HG03196 (cell line): Measurements from ENCODE around the gene GABBR1.

Source experiments
- ATAC-seq: cut with Tn5 transposase; IDR thresholded peaks from one replicate; pipeline ENCODE4 v1.9.1; 2021; ENCODE audit not compliant: unreplicated experiment

Gene GABBR1

GRCh38 chr6:29577544-29577943, 55.4 kb downstream of the GABBR1 start:
- ATAC-seq: no peak

- ATAC-seq: no peak
Observed at GRCh38 chr6:29576056-29576455, 56.9 kb downstream of the GABBR1 start.

- ATAC-seq: no peak
Observed at GRCh38 chr6:29567991-29568390, 65.0 kb downstream of the GABBR1 start.

GRCh38 chr6:29567541-29567940, 65.4 kb downstream of the GABBR1 start:
- ATAC-seq: no peak

- no peak for ATAC-seq
Observed at GRCh38 chr6:29566856-29567255, 66.1 kb downstream of the GABBR1 start.

GRCh38 chr6:29564875-29565274, 68.1 kb downstream of the GABBR1 start:
- ATAC-seq: no peak

GRCh38 chr6:29563435-29563965, 69.5 kb downstream of the GABBR1 start:
- no peak for ATAC-seq

GRCh38 chr6:29561606-29562181, 71.3 kb downstream of the GABBR1 start:
- ATAC-seq: no peak

GRCh38 chr6:29561091-29561490, 71.9 kb downstream of the GABBR1 start:
- no peak for ATAC-seq

GRCh38 chr6:29559524-29560287, 73.3 kb downstream of the GABBR1 start, which contains the start of gene UBD:
Gene UBD, minus strand, starts transcription at chr6:29559732. Its CDS starts 31 bp downstream, at chr6:29559701.
- ATAC-seq: no peak

- ATAC-seq: no peak
Observed at GRCh38 chr6:29558439-29559079, 74.4 kb downstream of the GABBR1 start.

- no peak for ATAC-seq
Observed at GRCh38 chr6:29557320-29557719, 75.7 kb downstream of the GABBR1 start.

- no peak for ATAC-seq
Observed at GRCh38 chr6:29554764-29555163, 78.2 kb downstream of the GABBR1 start.

GRCh38 chr6:29553268-29554057, 79.5 kb downstream of the GABBR1 start:
- ATAC-seq: no peak

GRCh38 chr6:29552512-29553051, 80.4 kb downstream of the GABBR1 start:
- ATAC-seq: peak; percentile 85

- ATAC-seq: no peak
Observed at GRCh38 chr6:29547573-29547972, 85.4 kb downstream of the GABBR1 start.

GRCh38 chr6:29537714-29538403, 95.1 kb downstream of the GABBR1 start:
- no peak for ATAC-seq

- no peak for ATAC-seq
Observed at GRCh38 chr6:29532320-29532951, 100.5 kb downstream of the GABBR1 start.

GRCh38 chr6:29531668-29532067, 101.3 kb downstream of the GABBR1 start:
- ATAC-seq: no peak
